GM12878 (cell line): ENCODE results near the gene POLN.

Experiments used
- HDAC2 ChIP-seq: fragments of 200-600 bp; sonication (generic); IDR thresholded peaks from 2 replicates; pipeline ENCODE4 v1.6.1; 2017
- JUND ChIP-seq: IDR thresholded peaks from 2 replicates; pipeline ENCODE4 v1.6.1; 2012; ENCODE audit warnings: low read depth, mild to moderate bottlenecking, low read length, improper control_type of control experiment, moderate library complexity
- RFX5 ChIP-seq: IDR thresholded peaks from 2 replicates; pipeline ENCODE4 v1.6.1; 2011; ENCODE audit warnings: low read depth, low read length, improper control_type of control experiment
- SPI1 ChIP-seq: IDR thresholded peaks from 2 replicates; pipeline ENCODE4 v1.6.1; 2011; ENCODE audit warnings: low read depth, mild to moderate bottlenecking, low read length, moderate library complexity, borderline replicate concordance; ENCODE audit not compliant: insufficient read depth
- TF ChIP-seq, protein P1 (sequence below), 3 experiments: IDR thresholded peaks in 2 of 3; conservative IDR thresholded peaks in 1 of 3; 2 replicates each; pipeline ENCODE4 v1.5.1; 2011; ENCODE audit warnings: low read depth in 3 of 3, low read length in 3 of 3, mild to moderate bottlenecking in 3 of 3, control low read depth in 2 of 3, moderate library complexity in 2 of 3, inconsistent platforms in 1 of 3, mixed read lengths in 1 of 3; ENCODE audit not compliant: control insufficient read depth in 2 of 3, insufficient read depth in 1 of 3; ENCODE audit errors: extremely low read depth in 1 of 3

DNA sequence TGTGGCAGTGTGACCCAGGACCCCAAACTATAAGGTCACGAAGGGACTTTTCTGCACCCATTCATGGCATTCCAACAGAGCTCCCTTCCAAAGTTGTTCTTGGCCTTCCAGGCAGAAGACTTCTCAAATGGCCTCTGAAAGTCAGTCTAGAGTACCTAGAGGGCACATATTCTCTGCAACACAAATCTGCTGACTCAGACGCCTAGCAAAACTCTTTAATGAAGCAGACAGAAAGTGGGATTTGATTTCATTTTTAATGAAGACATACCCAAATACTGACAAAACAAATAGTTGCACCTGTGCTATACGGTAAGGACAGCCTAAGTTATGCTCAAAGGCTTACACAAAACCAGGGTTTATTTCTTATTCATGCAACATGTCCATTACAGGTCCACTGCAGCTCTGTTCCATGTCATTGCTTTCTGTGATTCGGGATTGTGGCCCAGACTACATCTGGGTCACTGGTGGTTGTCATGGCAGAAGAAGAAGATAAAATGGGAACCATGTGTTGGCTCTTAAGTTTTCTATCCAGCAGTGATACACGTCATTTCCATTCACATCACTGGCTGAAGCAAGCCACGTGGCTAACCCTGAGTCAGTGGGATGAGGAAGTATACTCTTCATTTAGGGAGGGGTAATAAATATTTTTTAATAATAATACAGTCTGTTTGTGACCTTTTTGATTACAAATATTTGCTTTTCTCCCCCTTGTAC lies 125.1 kb downstream of the POLN start:
- no peak for TF ChIP-seq SPI1
- TF ChIP-seq, protein P1, sequence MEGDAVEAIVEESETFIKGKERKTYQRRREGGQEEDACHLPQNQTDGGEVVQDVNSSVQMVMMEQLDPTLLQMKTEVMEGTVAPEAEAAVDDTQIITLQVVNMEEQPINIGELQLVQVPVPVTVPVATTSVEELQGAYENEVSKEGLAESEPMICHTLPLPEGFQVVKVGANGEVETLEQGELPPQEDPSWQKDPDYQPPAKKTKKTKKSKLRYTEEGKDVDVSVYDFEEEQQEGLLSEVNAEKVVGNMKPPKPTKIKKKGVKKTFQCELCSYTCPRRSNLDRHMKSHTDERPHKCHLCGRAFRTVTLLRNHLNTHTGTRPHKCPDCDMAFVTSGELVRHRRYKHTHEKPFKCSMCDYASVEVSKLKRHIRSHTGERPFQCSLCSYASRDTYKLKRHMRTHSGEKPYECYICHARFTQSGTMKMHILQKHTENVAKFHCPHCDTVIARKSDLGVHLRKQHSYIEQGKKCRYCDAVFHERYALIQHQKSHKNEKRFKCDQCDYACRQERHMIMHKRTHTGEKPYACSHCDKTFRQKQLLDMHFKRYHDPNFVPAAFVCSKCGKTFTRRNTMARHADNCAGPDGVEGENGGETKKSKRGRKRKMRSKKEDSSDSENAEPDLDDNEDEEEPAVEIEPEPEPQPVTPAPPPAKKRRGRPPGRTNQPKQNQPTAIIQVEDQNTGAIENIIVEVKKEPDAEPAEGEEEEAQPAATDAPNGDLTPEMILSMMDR (IDR thresholded peaks at IDR 0.05 in 2 of 3, conservative IDR thresholded peaks at IDR 0.05 in 1 of 3; ENCODE audit: control insufficient read depth in 2 of 3, extremely low read depth in 1 of 3, insufficient read depth in 1 of 3, low read depth in 3 of 3, low read length in 3 of 3), result no peak
- TF ChIP-seq HDAC2, result no peak
- no peak for TF ChIP-seq RFX5
- TF ChIP-seq JUND, result no peak
